CD1c-positive myeloid dendritic cell (primary cell): Measurements from ENCODE around the gene SLC2A4RG.

ENCODE experiments used
- DNase-seq: peaks from one replicate; pipeline ENCODE4 v3.0.0-alpha.2; 2016; ENCODE audit errors: extremely low spot score

Gene SLC2A4RG

GRCh38 chr20:63699466-63700198 lies 39.9 kb upstream of the SLC2A4RG start:
- no peak for DNase-seq

DNA sequence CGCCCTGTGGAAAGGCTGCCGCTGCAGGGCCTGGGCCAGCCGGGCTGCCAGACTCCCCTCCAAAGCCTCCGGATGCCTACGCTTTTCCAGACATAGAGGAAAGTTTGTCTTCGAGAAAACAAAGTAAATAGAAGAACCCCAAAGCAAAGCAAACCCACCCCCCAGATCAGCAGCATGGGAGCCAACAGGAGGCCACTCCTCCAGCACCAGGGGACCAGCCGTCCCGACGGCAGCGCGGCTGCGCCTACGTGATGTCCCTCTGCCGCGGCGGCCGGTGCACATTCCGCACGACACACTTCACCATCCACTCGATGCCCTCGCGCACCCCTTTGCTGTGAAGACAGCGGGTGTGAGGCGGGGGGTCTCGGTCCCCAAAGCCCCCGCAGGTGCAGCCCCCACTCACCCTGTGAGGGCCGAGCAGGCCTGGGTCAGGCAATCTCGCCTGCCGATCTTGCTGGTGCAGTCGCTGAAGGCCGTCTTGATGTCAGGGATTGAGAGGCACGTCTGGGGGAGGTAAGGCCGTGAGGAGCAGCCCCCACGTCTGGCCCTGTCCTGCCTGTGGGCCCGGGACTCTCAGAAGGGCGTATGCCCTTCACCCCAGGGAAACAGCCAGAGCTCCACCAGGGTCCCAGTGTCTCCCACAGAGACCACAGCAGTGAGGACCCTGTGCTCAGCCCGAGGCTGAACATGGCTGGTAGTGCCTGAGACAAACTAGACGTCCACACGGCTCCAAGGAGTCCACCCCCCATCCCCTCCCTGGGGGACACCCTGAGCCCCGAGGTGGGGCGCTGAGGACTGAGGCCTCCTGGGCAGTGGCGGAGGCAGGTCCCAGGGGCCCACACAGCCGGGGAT lies 39.2 kb upstream of the SLC2A4RG start:
- no peak for DNase-seq

DNA sequence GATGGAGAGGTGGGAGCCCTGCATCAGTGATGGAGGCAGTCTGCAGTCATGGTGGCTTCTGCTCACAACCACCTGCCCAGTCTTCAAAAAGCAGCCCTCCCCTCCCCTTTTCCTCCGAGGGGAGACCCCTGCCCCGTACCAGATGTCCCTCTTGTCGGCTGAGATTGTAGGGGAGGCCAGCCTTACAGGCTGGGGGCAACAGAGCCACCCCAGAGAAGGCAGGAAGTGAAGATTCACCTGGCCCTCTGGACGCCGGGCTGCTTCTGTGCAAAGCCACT lies 38.6 kb upstream of the SLC2A4RG start:
- DNase-seq, result no peak

- DNase-seq, result no peak
Observed at GRCh38 chr20:63701329-63702035, 38.1 kb upstream of the SLC2A4RG start.

GRCh38 chr20:63702036-63702665 lies 37.4 kb upstream of the SLC2A4RG start:
- no peak for DNase-seq

- no peak for DNase-seq
Observed at GRCh38 chr20:63702751-63703470, 36.7 kb upstream of the SLC2A4RG start.

DNA sequence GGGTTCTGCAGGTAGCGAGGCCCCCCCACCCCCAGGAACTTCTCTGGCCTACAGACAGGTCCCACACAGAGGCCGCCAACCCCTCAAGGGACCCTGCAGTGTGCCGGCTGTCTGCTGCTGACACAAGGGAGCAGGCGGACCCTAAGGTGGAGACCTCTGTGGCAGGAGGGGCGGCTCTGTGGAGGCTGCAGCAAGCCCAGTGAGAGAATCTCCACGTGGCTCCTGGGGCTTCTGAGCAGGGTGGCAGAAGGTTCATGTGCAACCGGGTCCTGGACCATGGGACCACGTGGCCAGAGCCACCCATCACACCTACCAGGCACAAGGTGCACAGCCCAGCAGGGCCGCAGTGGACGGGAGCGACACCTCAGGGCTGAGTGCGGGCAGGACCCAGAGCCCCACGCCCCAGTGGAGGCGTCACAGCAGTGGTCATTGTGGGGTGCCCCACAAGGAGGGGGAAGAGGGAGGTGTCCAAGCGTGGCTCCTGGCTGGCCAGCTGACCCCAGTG lies 36.1 kb upstream of the SLC2A4RG start:
- DNase-seq, result no peak

GRCh38 chr20:63703976-63704748 lies 35.4 kb upstream of the SLC2A4RG start:
- DNase-seq, result no peak

DNA sequence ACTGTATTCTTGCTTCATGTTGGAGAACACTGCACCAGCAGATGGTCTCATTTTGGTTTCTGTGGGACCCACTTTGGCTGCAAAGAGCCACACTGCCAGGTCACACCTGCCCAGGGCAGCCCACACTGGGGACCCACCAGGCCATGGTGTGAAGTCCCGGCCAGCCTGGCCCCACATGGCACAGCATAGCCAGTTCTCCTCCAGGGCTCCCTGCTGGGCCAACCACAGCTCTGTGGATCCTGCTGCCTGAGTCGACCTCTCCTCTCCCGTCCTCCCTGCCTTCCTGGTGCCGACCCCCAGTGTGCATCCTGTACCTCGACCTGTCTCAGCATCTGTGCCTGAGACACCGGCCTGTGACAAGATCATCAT lies 34.8 kb upstream of the SLC2A4RG start:
- DNase-seq, result no peak

GRCh38 chr20:63705232-63706026 lies 34.1 kb upstream of the SLC2A4RG start:
- DNase-seq, result no peak

GRCh38 chr20:63706027-63706695 lies 33.4 kb upstream of the SLC2A4RG start:
- DNase-seq, result no peak

DNA sequence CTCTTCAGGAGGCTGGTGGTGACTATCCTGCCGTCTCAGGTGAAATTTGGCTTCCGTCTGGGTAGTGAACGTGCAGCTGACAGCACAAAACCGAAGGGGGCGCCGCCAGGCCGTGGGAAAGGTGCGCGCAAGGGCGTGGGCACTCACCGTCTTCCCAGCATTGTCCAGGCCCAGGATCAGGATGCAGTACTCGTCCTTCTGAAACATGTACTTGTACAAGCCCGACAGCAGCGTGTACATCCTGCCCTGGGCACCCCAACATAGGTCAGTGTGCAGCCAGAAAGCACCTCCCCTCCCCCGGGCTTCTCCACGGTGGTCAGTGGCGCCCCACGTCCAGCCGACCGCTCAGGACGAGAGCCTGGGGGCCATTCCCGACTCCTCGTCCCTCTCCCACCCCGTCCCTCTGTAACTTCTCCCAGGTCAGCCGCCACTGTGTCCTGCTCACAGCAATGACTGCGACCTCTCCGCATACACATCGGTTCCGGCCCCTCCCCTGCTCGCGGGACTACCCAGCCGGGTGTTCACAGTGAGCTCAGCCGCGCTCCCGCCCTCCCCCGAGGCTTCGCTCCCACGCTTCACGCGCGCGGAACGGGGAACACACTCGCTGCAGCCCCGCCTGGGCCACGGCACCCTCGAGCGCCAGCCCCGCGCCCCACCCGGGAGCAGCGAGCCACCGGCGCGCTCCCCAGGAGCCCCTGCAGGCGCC lies 32.6 kb upstream of the SLC2A4RG start:
- DNase-seq, result peak; percentile 73

DNA sequence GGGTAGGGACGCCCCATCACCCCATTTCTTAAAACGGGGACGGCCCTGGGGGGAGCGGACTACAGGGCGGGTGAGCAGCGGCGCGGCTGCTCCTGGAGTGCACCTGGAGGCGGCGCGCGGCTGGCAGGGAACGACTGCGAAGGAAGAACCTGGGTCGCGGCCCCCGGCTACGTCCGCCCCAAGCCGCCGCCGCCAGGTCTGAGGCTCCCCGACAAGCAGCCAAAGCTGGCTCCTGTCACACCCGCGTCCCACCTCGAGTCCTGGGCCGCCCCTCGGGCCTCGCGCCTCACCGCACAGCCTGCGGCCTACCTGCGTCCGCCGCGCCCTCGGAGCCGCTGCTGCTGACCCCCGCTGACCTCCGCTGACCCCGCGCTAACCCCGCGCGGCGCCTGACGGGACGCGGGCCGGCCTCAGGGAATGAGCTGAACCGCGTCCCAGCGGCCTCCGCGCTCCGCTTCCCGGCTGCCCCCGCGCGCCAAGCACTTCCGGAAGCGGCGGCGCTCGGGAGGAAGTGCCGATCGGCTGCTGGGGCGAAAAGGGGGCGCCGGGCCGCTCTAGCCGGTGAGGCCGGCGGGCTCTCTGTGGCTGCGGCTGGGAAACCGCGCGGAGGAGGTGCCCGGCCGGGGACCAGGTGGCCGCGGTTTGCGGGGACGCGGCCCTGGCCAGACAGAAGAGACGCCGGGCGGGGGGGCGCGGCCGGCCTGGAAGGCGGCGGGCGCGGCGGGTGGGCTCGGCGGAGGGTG lies 31.8 kb upstream of the SLC2A4RG start, which contains the start of the genes ARFRP1 and ZGPAT:
Gene ARFRP1 (minus strand): TSS at position 419 of the 743 bp plus-strand sequence. CDS start 885 bp downstream, outside the sequence.
Gene ZGPAT (plus strand): TSS at position 482 of the 743 bp plus-strand sequence. CDS start 542 bp downstream, outside the sequence.
- peak; percentile 95 for DNase-seq

DNA sequence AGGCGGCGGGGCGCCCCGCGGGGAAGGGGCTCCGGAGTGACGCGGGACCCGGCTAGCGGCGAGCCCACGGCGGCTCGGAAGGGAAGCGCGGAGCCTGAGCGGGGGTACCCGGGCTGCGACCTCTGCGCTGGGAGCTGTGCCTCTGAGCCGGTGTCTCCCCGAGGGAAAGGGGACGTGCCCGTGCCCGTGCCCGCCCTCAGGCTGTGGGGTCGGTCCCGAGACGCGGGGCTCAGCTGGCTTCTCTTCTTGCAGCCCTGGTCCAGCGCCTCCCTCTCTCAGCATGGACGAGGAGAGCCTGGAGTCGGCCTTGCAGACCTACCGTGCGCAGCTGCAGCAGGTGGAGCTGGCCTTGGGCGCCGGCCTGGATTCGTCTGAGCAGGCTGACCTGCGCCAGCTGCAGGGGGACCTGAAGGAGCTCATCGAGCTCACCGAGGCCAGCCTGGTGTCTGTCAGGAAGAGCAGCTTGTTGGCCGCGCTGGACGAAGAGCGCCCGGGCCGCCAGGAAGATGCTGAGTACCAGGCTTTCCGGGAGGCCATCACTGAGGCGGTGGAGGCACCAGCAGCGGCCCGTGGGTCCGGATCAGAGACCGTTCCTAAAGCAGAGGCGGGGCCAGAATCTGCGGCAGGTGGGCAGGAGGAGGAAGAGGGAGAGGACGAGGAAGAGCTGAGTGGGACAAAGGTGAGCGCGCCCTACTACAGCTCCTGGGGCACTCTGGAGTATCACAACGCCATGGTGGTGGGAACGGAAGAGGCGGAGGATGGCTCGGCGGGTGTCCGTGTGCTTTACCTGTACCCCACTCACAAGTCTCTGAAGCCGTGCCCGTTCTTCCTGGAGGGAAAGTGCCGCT lies 31.1 kb upstream of the SLC2A4RG start:
- DNase-seq, result peak; percentile 6

- no peak for DNase-seq
Observed at GRCh38 chr20:63709149-63709527, 30.4 kb upstream of the SLC2A4RG start.

DNA sequence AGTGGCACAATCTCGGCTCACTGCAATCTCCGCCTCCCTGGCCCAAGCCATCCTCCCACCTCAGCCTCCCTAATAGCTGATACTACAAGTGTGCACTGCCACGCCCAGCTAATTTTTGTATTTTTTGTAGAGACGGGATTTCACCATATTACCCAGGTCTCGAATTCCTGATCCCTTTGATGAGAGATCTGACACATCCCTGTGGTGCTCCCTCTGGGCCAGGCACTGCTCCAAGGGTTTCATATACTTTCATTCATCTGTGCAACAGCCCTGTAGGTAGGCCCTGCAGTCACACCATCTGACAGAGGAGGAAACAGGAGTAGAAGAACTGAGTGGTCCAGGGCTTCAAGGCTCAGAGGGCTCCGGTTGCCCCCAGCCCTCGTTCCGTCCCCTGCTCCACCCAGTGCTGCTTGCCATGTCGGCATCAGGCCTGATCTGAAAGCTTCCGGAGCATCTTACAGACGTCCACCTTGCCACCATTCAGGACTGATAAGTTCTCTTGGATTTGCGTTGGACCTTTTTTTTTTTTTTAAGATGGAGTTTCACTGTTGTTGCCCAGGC lies 28.4 kb upstream of the SLC2A4RG start:
- DNase-seq, result no peak
